K562 (cell line): Measurements from ENCODE around the gene HSF2.

ENCODE experiments used
- CBX3 ChIP-seq, 2 experiments: IDR thresholded peaks; 1 replicate in 1 of 2; 2 replicates in 1 of 2; pipeline ENCODE4 v1.6.1; 2012; ENCODE audit warnings: inconsistent platforms in 2 of 2, low read length in 2 of 2, borderline replicate concordance in 1 of 2, control low read depth in 1 of 2
- CHD2 ChIP-seq: IDR thresholded peaks from 2 replicates; pipeline ENCODE4 v1.6.1; 2011; ENCODE audit warnings: low read depth, low read length
- CTCF ChIP-seq, 3 experiments: IDR thresholded peaks in 2 of 3; conservative IDR thresholded peaks in 1 of 3; 2 replicates each; pipeline ENCODE4 v1.5.1; 2011 to 2012; ENCODE audit warnings: low read length in 3 of 3, mild to moderate bottlenecking in 3 of 3, control low read depth in 2 of 3, improper control_type of control experiment in 1 of 3, inconsistent platforms in 1 of 3, low read depth in 1 of 3, mixed read lengths in 1 of 3, moderate library complexity in 1 of 3; ENCODE audit not compliant: insufficient read depth in 2 of 3
- EP300 ChIP-seq: IDR thresholded peaks from 2 replicates; pipeline ENCODE4 v1.6.1; 2012; ENCODE audit warnings: low read length, improper control_type of control experiment
- HMGXB4 ChIP-seq: sonication (generic); formaldehyde crosslinking; IDR thresholded peaks from 2 replicates; pipeline ENCODE4 v1.8.1; 2023; ENCODE audit warnings: mild to moderate bottlenecking, missing genetic modification reagents
- SP2 ChIP-seq: IDR thresholded peaks from 2 replicates; pipeline ENCODE4 v1.6.1; 2011; ENCODE audit warnings: mild to moderate bottlenecking, low read depth, low read length, moderate library complexity; ENCODE audit not compliant: poor library complexity, severe bottlenecking; ENCODE audit errors: extremely low read depth
- SPI1 ChIP-seq: IDR thresholded peaks from 2 replicates; pipeline ENCODE4 v1.6.1; 2011; ENCODE audit warnings: low read depth, low read length, control low read depth, borderline replicate concordance
- ZNF134 ChIP-seq: fragments of 250-450 bp; sonication (Bioruptor Pico); conservative IDR thresholded peaks from 2 replicates; pipeline ENCODE4 v1.4.0; 2020

GRCh38 chr6:122449069-122449468 lies 49.6 kb downstream of the HSF2 start:
- TF ChIP-seq CTCF (IDR thresholded peaks at IDR 0.05 in 2 of 3, conservative IDR thresholded peaks at IDR 0.05 in 1 of 3; ENCODE audit: insufficient read depth in 2 of 3, low read depth in 1 of 3, low read length in 3 of 3) (no peak), EP300 (no peak), SPI1 (no peak), ZNF134 (CRISPR knock-in tag) (no peak), SP2 (no peak), HMGXB4 (CRISPR knock-in tag) (no peak), CHD2 (no peak), CBX3 (IDR thresholded peaks at IDR 0.05; ENCODE audit: borderline replicate concordance in 1 of 2, low read length in 2 of 2) (no peak)
